Right lung (tissue), 5 donors: ENCODE data around the gene CUX1. TPM values are rescaled to one million over a fixed set of nuclear protein-coding genes. Genes with fewer than 3 reads are reported as not detected.
"Not testable (repeated sequence)": the region's sequence is repeated elsewhere in the genome, so short reads cannot be mapped to it uniquely, and the experiment has no call there.

Source experiments
- DNase-seq, 2 donors: peaks; one replicate each; pipeline ENCODE4 v3.0.0-alpha.2; 2013
- polyA plus RNA-seq, 5 donors: library from polyadenylated mRNA; unstranded; fragments of 120-200 nt; gene quantifications; one replicate each; pipeline versions ENCODE4 v1.2.1 to v1.2.3, GENCODE V29; 2013; ENCODE audit warnings: inconsistent platforms in 1 of 5, low replicate concordance in 1 of 5; ENCODE audit not compliant: insufficient read length in 5 of 5, insufficient read depth in 1 of 5

The CUX1 gene
- polyA plus RNA-seq, 5 donors: 80.2 to 101 (median 89.3) TPM

DNA sequence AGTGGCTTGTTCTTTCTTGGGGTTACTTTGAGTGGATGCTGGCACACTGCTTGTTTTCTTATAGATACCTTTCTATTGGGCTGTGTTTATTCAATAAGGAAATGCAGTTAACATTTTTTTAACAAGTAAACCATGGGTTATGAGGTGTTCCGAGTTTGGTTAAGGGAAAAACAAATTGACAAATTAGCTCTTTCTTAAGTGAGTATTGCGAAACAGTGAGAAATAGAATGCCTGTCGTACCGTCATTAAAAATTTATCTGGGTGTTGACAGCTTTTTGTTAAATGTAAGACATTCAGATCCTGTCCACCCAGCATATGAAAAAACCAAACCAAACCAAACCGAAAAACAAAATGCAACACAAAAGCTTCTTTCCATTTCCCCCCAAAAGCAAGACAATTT lies 6.2 kb downstream of the CUX1 start:
- DNase-seq: no peak

DNA sequence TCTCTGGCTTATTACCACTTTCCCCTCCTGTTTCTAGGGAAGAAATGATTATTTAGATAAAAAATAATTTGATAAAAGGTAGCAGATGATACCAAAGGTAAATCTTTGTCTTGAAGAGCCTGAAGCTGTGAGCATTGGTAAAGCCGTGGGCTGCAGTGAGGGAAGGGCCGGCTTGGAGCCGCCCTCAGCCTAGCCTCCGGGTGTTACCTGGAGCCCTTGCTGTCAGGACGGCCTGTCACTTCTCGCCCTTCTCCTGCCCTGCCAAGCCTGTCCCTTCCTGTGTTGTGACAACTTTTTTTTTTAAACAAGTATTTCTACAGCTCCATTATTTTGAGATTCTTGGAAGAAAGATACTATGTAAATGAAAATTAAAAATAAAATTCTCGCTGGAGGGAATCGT lies 7.0 kb downstream of the CUX1 start:
- DNase-seq: no peak

DNA sequence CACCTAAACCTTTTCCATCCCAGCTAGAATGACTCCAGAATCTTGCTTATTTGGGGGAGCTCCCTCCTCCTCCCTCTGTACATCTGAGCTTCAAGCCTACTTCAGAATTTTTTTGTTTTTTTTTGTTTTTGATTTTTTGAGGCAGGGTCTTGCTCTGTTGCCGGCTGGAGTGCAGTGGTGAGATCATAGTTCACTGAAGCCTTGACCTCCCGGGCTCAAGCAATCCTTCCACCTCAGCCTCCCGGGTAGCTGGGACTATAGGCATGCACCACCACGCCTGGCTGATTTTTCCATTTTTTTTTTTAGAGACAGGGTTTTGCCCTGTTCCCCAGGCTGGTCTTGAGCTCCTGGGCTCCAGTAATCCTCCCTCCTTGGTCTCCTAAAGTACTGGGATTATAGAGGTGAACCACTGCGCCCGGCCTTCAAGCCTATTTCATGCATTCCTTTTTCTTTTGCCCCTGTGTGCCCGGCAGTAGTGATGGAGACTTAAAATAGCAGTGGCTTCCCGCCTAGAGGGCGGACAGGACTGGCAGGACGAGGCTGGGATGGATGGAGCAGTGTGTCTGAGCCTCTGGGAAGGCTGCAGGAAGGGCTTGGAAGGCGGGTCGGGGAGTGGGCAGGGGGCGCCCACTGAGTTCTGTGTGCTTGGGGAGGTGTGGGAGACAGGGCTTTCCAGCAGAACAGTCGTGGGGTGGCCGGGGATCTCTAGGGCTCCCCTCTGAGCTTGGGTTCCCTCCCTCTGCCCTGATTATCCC lies 8.8 kb downstream of the CUX1 start:
- DNase-seq: no peak

DNA sequence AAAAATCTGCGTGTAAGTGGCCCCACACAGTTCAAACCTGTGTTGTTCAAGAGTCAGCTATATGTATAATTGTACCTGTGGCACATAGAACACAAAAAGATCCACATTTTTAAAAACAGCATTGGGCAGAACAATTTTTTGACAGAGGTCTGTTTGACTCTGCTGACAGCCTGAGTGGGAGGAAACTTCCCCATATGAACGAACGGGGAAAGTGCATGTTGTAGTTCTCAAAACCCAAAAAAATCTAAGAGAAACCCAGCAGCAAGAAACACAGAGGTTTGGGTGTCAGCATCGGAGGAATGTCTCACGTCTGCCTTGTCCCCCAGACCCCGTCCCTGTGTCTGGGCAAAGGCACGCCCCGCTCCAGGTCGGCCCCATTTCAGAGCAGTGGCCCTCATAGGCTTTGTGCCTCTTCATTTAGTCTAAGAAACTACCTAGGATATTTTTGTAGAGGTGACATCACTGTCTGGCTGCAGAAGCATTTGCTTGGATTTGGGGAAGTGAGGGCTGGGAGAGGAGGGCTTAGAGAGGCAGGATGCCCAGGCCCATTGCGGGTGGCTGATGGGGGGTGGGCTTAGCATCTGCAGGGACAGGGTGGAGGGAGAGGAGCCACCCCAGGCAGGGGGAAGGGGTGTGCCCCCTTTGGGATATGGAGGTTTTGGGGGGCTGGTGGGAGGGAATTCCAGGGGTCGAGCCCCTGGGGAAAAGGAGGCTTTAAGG lies 11.0 kb downstream of the CUX1 start:
- no peak for DNase-seq

DNA sequence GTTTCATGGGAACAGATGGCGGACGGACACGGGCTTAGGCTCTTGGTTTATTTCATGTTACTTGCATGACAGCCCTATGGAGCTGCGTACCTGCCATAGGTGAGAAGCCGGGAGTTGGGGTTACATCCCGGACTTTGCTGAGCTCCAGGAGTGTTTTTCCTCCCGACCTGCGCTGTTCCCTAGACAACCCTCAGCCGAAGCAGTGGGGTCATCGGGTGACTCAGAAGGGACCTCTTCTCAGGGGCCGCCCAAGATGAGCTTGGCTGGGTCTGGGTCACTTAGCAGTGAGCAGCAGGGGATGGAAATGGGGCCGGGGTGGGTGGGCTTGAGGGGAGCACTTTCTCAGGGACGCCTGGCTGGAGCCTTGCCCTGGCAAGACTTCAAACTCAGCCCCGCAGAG lies 11.9 kb downstream of the CUX1 start:
- DNase-seq: no peak

DNA sequence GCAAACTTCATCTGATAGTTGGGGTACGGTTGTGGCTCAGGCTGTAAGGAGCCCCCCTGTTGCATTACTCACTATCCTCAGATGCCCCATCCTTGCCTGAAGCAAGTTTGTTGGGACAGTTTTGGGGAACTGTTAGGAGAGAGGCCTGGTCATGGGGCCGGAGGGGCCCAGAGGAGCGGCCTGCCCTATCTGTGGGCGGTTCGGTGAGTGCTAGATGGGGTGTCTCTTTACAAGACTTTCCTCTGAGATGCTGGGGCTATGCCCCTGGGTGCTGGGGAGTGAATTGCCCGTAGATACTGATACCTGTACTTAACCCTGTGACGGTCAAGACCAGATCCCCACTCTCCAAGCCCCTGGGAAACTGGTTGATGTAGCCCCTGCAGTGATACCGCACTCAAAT lies 12.4 kb downstream of the CUX1 start:
- no peak for DNase-seq

DNA sequence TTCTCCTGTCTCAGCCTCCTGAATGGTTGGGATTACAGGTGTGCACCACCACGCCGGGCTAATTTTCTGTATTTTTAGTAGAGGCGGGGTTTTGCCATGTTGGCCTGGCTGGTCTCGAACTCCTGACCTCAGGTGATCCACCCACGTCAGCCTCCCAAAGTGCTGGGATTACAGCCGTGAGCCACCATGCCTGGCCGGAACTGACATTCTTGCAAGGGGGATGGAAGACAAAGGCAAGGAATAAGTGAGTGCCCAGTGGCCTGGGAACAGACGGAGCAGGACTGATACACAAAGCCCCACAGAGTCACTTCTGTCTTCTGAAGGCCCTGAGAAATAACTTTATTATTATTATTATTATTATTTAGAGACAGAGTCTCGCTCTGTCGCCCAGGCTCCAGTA lies 14.0 kb downstream of the CUX1 start:
- not testable (repeated sequence) for DNase-seq

DNA sequence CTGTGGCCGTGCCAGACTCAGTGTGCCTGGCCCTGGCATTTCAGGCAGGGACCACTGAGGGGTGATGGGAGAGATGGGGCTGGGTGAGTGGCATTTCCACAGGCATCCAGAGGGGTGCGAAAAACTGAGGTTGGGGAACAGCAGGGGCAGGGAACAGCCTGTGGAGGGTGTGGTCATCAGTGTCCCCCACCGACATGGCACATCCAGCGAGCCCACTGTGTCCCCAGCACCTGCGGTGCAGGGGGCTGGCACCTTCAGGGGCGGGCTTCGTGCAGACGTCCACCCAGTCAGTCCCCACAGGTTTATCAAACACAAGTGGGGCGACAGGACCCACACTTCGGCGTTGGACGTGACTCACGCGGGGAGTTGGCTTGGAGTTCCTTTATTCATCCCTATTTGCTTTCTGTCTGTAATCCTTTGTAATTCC lies 14.8 kb downstream of the CUX1 start:
- DNase-seq: no peak

DNA sequence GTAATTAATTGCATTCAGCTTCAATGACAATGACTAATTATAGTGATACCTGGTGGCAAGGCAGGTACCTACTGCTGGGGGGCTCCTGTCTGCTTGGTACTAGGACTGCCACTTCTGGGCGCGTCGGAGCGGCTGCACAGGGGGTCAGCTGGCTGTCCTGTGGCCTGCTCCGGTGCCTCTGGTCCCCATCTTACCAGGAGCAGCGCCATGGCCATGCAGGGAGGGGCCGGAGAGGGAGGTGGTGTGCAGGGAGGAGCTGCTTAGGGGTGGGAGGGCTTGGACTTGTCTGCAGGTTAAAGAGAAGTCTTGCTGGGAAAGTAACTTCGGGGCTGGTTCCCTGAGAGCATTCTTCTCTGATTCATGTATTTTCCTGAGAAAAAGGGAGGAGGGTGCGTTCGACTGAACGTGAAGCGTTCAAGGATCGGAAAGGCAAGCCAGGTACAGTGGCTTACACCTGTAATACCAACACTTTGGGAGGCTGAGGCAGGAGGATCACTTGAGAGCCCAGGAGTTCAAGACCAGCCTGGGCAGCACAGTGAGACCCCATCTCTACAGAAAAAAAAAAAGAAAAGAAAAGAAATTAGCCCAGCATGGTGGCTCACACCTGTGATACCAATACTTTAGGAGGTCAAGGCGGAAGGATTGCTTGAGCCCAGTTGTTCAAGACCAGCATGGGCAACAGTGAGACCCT lies 15.4 kb downstream of the CUX1 start:
- DNase-seq: no peak

DNA sequence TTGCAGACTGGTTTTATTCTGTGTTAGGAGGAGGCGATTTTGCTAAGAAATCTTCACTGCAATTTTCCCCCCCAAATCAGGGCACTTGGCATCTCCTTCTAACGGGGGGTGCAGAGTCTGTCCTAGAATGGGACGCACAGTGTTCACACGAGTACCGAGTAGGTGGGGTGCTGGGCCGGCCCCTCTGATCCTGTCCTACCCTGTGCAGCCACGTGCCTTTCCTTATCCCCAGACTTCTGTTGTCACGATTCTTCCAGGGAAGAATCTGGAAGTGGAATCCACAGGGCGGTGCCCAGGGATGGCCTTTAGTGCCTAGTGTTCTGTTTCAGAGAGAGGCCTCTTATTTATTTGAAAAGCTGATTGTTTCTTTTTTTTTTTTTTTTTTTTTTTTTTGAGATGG lies 16.4 kb downstream of the CUX1 start:
- DNase-seq: no peak

DNA sequence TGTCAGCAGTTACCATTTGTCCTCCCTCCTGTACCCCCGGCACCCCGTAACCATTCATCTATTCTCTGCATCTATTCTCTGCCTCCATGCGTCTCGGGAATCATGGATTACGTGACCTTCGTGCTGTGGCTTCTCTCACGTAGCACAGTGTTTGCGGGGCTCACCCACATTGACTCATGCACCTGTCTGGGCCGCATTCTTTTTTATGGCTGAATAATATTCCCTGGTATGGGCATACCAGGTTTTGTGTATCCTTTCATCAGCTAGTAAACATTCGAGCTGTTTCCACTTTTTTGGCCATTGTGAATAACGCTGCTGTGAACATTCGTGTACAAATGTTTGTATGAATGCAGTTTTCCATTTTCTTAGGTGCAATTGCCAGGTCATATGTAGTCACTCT lies 17.7 kb downstream of the CUX1 start:
- no peak for DNase-seq

DNA sequence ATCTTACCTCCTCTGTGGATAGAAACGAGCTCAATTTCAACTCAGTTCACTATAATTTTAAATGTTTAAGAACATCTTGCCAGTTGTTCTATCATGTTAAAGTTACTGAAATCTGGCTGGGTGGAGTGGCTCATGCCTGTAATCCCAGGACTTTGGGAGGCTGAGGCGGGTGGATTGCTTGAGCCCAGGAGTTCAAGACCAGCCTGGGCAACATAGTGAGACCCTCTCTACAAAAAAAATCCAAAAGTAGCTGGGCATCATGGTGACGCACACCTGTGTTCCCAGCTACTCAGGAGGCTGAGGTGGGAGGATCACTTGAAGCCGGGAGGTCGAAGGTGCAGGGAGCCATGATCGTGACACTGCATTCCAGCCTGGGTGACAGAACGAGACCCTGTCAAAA lies 20.0 kb downstream of the CUX1 start:
- DNase-seq: not testable (repeated sequence)

DNA sequence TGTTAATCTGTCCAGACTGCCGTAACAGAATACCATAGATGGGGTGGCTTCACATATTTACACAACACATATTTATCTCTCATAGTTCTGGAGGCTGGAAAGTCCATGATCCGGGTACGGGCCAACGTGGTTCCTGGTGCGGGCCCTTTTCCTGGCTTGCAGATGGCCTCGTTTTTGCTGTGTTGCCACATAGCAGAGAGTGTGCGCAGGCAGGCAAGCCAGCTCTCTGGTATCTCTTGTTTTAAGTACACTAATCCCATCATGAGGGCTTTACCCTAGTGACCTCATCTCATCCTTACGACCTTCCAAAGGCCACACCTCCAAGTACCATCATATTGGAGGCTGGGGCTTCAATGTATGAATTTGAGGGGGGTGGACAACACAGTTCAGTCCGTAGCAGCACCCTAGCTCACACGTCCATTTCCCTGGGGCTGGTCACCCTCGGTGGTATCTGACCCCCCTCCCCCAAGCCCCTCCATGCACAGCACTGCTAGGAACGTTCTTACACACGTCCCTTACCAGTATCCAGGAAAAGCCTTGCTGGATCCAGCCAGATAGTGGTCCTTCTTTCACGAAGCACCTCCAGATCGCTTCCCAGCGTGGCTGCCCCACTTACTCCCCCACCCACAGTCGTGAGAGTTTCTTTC lies 21.5 kb downstream of the CUX1 start:
- no peak for DNase-seq

DNA sequence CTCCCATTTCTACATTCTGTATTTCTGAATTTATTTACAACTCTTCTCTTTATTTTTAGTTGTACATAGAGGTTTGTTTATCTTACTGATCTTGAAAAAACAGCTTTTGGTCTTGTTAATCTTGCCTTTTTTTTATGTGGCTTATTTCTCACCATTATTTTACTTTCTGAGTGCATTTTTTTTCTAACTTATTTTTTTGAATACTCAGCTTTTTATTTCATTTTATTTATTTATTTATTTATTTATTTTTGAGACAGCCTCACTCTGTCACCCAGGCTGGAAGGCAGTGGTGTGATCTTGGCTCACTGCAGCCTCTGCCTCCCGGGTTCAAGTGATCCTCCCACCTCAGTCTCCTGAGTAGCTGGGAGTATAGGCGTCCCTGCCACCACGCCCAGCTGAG lies 23.9 kb downstream of the CUX1 start:
- DNase-seq: no peak

DNA sequence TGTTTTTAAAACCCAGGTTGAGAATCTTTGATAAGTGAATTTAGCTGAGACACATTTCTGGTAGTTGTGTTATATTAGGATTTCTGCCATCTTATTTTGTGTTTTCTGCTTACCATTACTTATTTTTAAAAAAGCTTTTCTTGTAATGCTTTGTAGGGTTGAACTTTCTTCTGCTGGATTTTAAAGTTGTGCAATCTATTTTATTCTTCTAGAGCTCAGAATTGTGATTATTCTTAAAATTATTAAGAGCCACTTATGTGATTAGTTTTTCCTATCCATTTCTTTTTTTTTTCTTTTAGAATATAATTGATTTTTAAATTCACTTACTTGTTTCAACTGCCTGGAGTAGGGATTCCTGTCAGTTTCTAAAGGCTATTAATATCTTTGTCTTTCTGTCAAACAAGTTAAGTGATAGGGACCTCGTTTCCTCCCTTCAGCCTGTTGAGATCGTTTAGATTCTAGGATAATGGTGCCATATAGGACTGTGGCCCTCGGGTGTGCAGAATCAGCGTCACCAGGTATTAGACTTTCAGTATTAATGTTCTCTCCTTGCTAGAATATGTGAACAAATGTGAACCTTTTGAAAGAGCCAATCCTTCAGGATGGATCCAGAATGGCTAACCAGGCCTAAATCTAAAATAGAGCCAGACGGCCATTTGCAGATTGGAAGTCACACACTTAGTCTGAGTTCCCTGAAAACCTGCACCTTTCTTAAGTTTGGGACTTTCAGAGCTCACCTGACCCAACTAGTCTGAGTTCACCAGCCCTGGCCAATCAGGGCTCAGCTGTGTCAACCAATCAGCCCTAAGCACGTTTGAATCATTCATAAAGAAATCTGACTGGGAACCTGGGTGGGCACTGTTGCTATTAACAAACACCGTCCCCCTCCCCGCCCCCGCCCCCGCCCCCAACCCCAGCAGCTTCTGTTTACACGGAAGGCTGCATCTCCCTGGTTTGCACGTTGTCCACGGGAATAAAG lies 26.2 kb downstream of the CUX1 start:
- DNase-seq: no peak

DNA sequence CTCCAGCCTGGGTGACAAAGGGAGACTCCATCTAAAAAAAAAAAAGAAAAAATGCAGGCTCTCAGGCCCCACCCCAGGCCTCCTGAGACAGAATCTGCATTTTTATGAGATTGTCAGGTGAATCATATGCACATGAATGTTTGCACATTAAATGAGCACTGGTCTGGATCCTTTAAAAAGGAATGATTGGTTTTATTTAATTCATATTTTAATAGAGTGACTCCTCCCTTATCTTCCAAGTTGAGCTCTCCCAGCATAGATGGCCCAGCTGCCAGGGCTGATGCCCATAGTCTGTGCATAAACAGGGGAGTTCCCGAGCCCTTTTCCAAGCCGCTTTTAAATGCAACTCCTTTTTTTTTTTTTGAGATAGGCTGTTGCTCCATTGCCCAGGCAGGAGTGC lies 28.5 kb downstream of the CUX1 start:
- DNase-seq: no peak

DNA sequence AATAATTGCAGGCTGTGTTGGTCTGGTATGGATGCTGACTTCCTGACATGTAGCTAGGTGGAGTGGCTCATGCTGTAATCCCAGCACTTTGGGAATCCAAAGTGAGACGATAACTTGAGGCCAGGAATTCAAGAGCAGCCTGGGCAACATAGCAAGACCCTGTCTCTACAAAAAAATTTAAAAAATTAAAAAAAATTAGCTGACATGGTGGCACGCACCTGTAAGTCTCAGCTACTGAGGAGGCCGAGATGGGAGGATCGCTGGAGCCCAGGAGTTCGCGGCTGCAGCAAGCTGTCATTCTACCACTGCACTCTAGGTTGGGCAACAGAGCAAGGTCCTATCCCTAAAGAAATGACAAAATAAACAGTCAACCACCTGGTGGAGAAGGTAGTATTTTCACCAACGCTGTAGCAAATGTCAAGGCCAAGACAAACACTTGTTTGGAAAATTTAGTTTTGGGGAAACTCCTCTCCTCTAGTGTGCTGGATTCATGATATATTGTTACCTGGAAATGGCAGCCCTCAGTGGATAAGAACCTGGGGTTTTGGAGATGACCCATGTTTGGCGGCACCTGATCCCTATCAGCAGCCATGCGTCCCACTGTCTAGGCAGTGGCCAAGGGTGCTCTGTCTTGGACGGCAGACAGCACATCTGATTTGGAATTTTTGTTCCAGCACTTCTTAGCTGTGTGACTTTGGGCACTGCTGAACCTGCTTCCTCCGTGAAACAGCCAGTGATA lies 29.5 kb downstream of the CUX1 start:
- no peak for DNase-seq

DNA sequence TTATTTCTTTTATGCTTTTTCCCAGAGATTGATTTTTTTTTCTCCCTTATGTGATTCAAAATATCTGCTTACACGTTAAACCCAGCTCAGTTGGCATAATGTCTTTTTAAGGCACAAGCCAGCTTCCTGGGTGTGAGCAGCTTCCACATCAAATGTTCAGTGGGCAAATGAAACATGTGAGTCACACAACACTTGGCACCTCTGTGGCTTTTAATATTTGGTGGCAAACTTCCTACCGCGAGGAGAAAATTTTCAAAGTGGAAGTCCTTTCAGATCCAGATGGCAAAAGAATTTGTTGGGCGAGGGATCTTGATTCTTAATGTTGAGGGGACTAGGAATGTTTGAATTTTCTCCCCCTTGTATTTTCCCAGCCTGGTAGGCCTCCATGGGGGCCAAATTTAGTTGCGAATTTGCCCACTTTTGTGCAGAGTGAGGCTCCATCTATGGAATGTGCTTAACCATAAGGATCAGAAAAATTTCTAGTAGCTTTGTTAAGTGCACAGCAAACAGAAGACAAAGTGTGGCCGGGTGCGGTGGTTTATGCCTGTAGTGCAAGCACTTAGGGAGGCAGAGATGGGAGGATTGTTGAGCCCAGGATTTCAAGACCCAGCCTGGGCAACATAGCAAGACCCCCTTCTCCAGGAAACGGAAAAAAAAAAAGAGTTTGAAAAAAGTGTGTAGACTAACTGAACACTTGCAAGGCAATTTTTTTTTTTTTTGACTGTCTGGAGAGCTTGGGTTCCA lies 31.0 kb downstream of the CUX1 start:
- no peak for DNase-seq

DNA sequence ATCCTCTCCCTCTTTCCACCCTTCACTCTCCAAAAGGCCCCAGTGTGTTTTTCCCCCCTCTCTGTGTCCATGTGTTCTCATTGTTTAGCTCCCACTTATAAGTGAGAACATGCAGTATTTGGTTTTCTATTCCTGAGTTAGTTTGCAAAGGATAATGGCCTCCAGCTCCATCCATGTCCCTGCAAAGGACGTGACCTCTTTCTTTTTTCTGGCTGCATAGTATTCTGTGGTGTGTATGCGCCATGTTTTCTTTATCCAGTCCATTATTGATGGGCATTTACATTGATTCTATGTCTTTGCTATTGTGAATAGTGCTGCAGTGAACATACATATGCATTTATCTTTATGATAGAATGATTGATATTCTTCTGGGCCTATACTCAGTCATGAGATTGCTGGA lies 31.9 kb downstream of the CUX1 start:
- DNase-seq: not testable (repeated sequence)

DNA sequence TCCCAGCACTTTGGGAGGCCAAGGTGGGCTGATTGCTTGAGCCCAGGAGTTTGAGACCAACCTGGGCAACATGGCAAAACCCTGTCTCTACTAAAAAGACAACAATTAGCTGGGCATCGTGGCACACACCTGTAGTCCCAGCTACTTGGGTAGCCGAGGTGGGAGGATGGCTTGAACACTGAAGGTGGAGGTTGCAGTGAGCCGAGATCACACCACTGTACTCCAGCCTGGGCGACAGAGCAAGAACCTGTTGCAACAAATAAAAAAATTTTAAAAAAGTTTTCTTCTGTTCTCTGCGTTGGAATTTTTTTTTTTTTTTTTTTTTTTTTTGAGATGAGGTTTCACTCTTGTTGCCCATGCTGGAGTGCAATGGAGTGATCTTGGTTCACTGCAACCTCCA lies 34.9 kb downstream of the CUX1 start:
- not testable (repeated sequence) for DNase-seq
